B cell (primary cell): Measurements from ENCODE around the gene SPATA21.

Experiments used
- CTCF ChIP-seq: fragments of 200-600 bp; IDR thresholded peaks from one replicate; pipeline ENCODE4 v1.8.0; 2022; ENCODE audit warnings: antibody characterized with exemption, mild to moderate bottlenecking
- EZH2 ChIP-seq: IDR thresholded peaks from 2 replicates; pipeline ENCODE4 v1.6.1; 2012; ENCODE audit warnings: borderline replicate concordance, low read depth, mild to moderate bottlenecking, moderate library complexity, low read length; ENCODE audit not compliant: insufficient read depth, poor library complexity, severe bottlenecking

DNA sequence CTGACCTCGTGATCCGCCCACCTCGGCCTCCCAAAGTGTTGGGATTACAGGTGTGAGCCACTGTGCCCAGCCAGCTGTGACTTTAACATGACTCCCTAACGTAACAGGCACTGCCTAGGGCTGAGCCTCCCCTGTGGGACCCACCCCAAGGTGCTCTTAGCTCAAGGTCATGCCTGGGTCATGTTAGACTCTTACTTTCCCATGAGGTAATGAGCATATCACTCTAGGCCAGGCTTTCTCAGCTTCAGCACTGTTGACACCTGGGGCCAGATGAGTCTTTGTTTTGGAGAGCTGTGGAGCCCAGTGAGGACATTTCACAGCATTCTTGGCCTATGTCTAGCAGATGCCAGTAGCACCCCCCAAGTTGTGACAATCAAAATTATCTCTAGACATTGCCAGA is 7.8 kb upstream of the SPATA21 start:
- TF ChIP-seq EZH2 (no peak), CTCF (no peak)
